GM20431 (cell line): ENCODE measurements around the gene CENPO.

Experiments used
- in situ Hi-C: fragments of 300-500 bp; cut with MseI, MboI; formaldehyde crosslinking; loops from one replicate; pipeline ENCODE4 v1.15.0; 2020; ENCODE audit warnings: low sequenced_read_pairs; ENCODE audit not compliant: unreplicated experiment

The CENPO gene

DNA sequence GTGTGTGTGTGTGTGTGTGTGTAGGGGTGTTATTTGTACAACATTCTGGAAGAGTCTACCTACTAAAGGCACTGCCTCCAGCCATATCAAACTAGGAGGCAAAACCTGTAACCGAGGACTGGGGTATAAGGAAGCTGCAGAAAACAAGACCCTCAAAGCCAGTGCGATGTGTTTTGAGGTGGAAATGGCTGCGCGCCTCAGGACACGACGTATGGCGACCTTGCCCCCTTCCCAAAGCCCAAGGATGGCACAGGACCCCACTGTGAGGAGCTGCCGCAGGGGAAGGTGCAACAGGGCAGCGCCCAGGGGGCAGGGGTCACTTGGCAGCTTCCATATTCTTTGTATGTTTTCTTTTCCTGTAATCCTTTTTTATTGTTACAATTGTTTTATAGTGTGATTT lies 59.8 kb downstream of the CENPO start:
- in situ Hi-C loops = no loop called here

- in situ Hi-C loops = no loop called here
These were observed 60.8 kb downstream of the CENPO start for GRCh38 chr2:24853996-24854395.

GRCh38 chr2:24855022-24855622 lies 61.9 kb downstream of the CENPO start:
- in situ Hi-C loops = no loop called here

- in situ Hi-C loops = no loop called here
These were observed 62.5 kb downstream of the CENPO start for GRCh38 chr2:24855726-24856125.

DNA sequence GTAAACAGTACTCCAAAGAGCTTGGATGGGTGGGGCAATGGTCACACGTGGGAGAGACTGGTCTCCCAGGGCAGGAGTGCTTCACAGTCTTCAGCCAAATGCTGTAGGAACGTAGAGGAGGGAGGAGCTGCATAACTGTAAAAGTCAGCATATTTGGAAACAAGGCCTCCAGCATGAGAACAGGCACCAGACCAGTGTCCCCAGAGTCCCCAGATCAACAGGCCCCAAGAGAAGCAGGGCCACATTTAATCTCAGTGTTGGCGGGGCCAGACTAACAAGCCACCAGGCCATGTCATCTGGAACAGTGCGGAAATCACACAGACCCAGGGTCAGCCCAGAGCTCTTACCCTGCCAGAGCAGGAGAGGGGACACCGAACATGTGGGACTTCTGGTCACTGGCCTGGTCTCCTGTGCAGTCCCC lies 63.6 kb downstream of the CENPO start:
- in situ Hi-C loops = no loop called here

DNA sequence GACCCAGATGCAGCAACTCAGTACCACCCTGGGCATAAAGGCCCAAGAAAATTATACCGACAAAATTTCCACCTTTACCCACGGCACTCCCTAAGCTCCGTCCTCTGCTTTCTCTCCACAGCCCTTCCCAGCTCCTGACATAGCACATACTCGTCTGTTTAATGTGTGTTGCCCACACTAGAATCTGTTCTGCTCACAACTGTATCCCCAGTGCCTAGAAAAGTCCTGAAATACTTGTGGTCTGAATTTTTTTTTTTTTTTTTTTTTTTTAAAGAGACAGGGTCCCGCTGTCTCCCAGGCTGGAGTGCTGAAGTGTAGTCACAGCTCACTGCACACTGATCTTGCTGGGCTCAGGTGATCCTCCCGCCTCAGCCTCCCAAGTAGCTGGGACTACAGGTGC lies 64.5 kb downstream of the CENPO start:
- in situ Hi-C loops = no loop called here

DNA sequence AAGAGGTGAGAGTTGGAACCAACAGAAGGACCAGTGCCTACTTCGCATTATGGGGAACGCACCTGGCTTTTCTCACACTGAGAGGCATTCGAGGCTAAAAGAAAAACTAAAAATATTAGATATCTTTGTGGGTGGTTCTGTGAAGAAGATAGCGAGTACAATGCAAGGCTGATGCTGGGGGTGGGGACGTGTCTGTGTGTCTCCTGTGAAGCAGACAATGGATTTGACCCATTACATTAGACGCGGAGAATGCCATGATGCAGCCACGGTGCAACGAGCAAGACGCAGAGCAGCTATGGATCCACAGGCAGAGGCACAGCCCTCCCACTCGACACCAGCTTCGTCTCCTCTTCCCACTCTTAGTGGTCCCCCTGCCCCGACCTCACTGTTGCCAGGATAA lies 65.8 kb downstream of the CENPO start:
- in situ Hi-C loops = no loop called here

DNA sequence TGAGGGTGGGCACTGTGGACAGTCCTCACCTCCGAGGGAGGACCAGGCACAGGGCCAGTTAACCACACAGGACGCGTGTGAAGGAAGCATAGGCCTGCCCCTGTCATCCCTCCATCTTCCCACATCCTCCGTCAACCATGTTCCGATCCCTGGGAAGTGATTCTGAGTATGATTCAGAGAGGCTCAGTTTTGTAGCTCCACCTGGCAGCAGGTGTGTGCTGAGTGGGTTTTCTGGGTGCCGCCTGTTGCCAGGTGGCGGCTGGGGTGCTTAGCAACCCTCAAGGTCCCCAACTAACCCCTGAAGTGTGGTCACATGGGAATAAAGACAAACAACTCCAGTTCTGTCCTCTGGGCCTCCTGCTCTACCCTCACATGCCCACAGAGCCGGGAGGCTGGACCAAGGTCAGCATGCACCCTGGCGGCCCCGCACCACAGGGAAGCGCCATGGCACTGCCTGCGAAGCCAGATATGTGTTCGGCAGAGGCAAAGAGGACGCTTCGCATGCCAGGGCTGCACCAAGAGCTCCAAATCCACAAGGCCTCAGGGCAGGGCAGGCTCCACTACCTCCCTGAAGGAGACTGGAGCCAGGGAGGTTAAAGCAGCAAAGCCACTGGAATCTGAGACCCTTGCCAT lies 66.9 kb downstream of the CENPO start:
- in situ Hi-C loops = no loop called here

DNA sequence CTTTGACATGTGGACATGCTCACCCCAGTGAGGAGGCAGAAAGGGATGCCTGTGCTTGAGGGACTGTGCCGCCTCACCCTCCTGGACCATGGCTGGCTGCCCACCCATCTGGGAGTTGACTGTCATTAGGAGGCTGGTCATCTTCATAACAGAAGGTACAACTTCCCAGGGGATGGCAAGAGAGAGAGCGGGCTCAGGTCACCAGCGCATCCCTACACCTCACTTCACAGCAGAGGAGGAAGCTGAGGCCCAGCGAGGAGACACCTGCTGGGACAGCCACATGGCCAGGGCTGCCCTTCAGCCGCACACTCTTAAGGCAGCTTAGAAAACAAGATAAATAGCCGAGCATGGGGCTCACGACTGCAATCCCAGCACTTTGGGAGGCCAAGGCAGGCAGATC lies 67.4 kb downstream of the CENPO start:
- in situ Hi-C loops = no loop called here

DNA sequence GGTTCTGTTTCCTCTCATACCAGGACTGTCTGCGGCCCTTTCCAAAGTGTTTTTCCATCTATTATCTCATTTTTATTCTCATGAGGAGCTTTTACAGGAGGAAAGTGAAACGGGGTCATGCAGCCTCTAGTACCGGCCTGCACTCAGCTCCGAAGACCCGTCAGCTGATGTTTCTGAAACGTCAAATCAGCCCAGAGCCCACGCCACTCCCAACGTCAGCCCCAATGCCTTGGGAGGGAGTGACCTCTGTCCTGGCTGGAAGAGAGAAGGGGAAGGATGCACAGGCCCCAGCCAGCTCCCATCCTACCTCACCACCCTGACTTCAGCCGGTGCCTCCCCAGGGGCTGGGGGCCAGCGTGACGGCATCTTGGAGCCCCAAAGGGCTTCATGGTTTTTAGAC lies 68.3 kb downstream of the CENPO start:
- in situ Hi-C loops = no loop called here

DNA sequence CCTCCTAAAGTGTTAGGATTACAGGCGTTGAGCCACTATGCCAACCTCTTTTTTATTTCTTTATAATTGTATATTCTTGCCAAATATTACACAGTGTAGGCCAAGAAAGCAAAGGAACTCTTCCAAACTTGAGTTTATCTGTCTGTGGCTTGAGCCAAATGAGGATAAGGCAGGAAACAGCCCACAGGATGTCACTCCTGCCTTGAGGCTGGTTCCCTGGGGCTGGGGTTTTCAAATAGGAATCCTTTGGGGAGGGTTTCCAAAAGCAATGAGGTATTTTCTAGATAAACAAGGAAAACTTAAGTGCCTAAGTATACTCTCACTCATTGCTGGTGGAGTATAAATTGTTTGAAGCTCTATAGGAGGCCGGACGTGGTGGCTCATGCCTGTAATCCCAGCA lies 70.4 kb downstream of the CENPO start:
- in situ Hi-C loops = no loop called here

- in situ Hi-C loops = no loop called here
These were observed 73.7 kb downstream of the CENPO start for GRCh38 chr2:24866946-24867345.

DNA sequence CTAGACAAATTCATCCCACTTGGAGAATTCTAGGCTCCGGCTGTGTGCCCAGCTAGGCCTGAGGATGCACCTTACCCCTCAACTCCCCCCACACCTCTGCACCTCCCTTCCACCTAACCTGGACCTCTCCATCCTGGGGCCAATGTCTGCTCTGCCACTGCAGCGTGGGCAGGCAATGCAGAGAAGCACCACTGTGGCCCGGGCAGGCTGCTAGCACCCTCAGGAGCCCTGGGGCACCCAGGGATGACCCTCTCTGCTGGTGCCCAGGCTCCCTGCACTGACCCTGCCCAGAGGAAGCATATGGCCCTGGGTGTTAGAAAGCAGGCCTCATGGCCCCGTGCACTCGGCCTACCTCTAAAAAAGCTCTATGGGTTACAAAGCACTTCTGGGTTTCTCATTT lies 77.2 kb downstream of the CENPO start:
- in situ Hi-C loops = no loop called here

DNA sequence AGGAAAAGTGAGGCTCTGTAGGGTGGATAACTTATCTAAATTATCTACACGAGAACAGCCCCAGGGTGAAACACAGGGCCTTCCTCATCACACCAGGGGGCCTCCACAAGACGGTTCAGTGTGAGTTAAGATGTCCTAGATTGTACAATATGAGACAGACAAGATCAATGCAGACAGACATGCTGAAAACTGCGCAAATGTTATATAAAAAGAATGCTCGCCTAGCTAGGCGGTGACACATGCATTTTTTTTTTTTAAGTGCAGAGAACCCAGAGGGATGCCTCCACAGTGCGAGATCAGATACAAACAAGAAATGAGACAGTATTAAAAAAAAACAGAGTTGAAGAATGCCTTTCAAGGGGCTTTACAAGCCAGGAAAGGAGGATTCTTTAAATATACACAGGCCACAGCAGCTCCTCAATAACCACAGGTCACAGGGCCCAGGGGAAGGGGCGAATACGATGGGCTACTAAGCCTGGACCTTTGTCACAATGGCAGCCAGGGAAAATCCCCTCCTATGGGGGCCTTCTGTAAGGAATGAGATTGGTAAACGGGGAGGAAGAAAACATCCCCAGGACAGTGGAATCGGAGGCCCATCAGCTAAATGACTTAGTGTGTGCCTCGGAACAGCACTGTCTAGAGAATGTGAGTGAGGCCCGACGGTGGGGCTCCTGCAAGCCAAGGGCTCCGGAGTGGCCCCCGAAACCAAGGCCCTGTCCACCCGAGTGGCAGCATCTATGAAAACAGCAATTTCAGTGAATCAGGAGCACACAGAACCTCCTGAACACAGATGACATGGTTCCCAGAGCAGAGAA lies 77.9 kb downstream of the CENPO start:
- in situ Hi-C loops = no loop called here

DNA sequence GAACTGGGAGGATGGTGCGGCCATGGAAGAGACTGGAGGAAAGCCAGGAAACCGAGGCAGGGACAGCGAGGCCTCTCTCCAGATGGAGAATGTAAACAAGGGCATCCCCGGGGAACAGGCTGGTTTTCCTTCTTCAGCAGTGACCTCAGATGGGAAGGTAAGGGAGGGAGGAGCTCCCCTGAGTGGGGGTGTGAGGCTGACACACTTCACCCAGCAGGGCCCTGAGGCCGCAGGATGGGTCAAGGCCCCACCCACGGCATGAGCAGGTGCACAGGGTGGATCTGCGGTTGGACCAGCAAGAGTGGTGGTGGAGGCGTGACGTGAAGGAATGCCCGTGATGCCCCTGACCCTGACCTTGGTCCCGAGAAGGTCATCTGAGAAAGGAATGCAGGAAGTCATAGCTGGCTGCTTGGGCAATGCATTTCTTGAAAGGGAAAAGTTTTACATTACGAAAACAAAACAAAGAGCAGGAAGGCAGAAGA lies 78.7 kb downstream of the CENPO start:
- in situ Hi-C loops = no loop called here
